ENCODE data around the gene PLCG2.
"Not testable (repeated sequence)": the region's sequence is repeated elsewhere in the genome, so short reads cannot be mapped to it uniquely, and the experiment has no call there.

GRCh38 chr16:81801724-81802123 is 22.6 kb downstream of the PLCG2 start:
- not testable (repeated sequence) for TF ChIP-seq CTCF (IDR thresholded peaks at IDR 0.05; ENCODE audit: low read depth, low read length); EZH2phosphoT487 (IDR thresholded peaks at IDR 0.05; ENCODE audit: low read depth)

All from OCI-LY3 (cell line).